SHP77 (cell line): ENCODE measurements around the gene KRI1.

Source experiments
- DNase-seq, 2 experiments: peaks; one replicate each; lab custom pipeline; 2025; lab: John Stamatoyannopoulos, UW

KRI1 gene

DNA sequence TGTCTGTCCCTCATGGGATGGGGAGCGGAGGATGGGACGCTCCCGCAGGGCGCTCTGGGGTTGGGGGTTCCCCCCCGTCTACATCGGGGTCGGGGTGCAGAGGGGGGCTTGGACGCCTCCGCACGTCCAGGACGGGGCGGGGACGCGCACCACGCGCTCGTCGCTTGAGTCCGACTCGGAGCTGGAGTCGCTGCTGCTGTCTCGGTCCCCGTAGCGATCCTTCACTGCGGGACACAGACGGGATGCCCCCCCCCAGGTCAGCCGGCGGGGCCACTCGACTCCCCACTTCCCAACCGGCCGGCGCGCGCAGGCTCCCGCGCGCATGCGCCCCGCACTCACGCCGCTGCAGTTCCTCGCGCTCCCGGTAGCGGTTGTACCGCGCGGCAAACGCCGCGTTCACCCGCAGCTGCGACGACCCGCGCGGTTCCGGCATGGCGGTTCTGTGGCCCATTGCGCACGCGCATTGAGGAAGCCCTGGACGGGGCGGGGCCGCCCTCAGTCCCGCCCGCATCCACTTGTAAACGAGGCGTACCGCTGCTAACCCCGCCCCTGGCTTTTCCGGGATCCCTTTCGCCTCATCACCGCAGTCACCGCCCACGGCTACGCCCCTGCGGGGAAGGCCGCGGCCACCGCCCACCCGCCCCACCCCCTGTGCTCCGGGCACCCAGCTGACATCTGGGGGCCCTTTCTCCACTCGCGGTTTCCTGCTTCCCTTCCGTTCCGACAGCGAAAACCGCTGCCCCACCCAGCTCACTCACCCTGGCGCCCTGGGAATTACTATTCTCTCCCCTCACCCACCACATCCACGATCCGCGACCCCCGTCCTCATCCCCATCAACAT lies at the start of gene KRI1:
TSS of gene KRI1 (minus strand) at position 444 of the 841 bp plus-strand sequence. CDS start at position 433, 11 bp downstream.
- peak; percentile 86 to 93 for DNase-seq

DNA sequence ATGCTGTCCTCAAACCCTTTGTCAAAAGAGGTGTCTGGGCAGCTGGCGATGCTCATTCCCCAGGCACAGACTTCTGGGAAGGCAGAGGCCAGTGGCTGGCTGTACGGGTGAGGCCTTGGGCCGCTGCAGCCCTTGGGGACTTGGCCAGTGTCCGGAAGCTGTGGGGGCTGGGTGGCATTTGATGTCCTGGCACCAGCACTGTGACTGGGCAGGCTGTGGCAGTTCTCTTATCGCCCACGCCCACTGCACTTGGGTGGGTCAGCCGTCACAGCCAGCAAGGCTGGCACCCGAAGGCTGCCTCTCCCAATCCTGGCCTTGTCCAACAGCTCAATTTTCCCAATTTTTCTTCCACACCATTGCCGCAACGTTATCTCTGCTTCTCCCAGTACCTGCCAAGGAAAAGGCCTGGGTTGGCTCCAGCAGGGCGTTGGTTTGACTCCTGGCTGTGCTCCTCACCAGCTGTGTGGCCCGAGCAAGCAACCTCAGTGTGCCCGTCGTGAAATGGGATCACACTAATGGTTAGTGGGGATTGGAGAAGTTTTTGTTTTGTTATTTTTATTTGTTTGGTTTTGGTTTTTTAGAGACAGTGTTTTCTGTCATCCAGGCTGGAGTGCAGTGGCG lies 46.8 kb upstream of the KRI1 start:
- DNase-seq: no peak

DNA sequence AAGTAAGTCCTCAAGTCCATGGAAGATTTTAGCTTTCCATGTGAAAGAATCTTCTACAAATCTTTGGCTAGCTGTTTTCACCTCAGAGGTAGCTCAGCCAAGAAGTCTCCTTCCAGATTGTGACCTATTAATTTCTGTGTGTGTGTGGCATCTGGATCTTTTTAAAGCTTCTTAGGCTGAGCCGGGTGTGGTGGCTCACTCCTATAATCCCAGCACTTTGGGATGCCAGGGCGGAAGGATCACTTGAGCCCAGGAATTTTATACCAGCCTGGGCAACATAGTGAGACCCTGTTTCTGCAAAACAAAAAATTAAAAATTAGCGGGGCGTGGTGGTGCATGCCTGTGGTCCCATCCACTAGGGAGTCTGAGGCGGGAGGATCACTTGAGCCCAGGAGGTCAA lies 46.1 kb upstream of the KRI1 start:
- DNase-seq: no peak

GRCh38 chr19:10604460-10604980 lies 38.7 kb upstream of the KRI1 start:
- DNase-seq: no peak

GRCh38 chr19:10603873-10604459 lies 38.2 kb upstream of the KRI1 start:
- no peak for DNase-seq

DNA sequence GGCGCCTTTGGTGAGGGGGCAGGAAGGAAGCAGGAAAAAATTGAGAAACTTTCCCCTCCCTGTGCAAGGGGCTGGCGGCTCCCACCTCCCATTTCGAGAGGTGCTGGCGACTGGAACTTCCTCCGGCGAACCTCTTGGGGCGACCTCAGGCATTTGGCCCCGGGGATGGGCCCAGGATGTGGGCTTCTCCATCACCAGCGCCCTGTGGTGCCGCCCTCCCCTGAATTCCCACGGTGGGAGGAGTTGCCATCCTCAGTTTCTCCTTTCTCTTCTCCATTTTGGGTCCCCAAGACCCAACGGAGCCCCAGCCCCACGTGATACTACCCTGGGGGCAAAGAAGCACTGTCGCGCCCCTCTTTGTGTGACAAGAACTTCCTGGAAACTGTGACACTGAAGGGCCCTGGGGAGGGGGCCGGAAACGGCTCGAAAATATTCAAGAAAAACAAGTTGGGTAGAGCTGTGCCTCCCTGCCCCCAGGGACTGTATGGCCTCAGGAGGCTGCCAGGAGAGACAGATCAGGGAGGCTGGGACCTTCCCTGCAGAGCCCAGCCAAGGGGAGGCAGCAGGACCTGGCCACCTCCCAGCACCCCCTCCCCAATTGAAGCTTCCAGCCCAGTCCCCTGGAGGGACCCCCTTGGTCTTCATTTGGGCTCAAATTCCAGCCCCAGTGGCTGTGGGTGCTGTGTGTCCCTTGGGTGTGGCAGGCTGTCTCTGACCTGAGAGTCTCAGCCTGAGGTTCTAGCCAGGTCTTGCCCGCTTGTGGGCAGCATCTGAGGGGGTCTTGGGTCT lies 37.5 kb upstream of the KRI1 start:
- DNase-seq: no peak

DNA sequence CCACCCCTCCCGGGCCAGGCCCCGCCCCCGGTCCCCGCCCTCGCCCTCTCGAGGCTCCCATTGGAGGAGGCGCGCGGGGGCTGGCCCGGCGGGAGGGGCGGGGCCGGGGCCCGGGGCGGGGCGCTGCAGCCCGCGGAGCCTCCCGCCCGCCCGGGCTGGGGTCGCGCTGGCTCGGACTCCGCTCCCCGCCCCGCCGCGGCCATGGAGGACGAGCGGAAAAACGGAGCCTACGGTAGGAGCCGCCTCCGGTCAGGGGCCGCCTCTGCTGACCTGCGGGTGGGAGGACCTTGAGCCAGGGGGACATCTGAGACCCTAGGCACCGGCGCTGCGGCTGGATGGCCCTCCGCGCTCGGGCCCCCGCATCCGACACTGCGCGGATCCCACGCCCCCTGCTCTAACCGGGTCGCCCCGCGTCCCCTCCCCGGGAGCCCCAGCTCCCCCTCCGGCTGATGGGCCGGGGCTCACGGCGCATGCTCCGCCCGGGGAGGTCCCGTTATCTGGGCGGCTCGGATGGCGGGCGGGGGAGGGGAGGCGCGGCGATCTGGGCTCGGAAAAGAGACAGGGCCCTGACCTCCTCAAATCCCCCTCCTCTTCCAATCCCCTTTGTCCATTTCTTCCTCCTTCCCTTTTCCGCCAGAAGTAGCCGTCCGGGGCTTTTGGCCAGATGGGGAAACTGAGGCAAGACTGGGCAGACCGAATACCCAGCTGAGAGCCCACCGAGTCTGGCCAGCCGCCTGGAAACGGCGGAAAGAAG lies 36.7 kb upstream of the KRI1 start:
- peak; percentile 47 to 59 for DNase-seq

GRCh38 chr19:10601999-10602329 lies 36.2 kb upstream of the KRI1 start:
- DNase-seq: no peak

GRCh38 chr19:10600149-10600548 lies 34.3 kb upstream of the KRI1 start:
- no peak for DNase-seq

GRCh38 chr19:10593820-10594637 lies 28.2 kb upstream of the KRI1 start:
- DNase-seq: no peak

- no peak for DNase-seq
Observed at GRCh38 chr19:10593148-10593547, 27.3 kb upstream of the KRI1 start.

DNA sequence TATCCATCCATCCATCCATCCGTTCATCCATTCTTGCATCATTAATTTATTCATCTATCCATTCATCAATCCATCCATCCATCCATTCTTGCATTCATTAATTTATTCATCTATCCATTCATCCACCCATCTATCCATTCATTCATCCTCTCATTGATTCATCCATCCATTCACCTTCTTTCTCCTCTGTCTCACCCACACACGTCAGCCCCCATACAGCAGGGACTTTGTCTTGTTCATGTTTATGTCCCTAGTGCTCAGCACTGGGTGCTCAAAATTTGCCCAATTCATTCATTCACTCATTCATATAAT lies 22.0 kb upstream of the KRI1 start:
- DNase-seq: no peak

- no peak for DNase-seq
Observed at GRCh38 chr19:10587022-10587838, 21.4 kb upstream of the KRI1 start, which contains the start of gene AP1M2. Gene AP1M2, minus strand, starts transcription at chr19:10587312. Its CDS starts 81 bp downstream, at chr19:10587231.

- no peak for DNase-seq
Observed at GRCh38 chr19:10586396-10586795, 20.6 kb upstream of the KRI1 start.

GRCh38 chr19:10583036-10583776 lies 17.4 kb upstream of the KRI1 start:
- no peak for DNase-seq

- no peak for DNase-seq
Observed at GRCh38 chr19:10582091-10582490, 16.3 kb upstream of the KRI1 start.

- DNase-seq: peak; percentile 91 to 93
Observed at GRCh38 chr19:10580979-10581631, 15.3 kb upstream of the KRI1 start.

GRCh38 chr19:10577951-10578350 lies 12.1 kb upstream of the KRI1 start:
- DNase-seq: no peak
